ENCODE measurements around the gene C19orf25. TPM values are rescaled to one million over a fixed set of nuclear protein-coding genes. Genes with fewer than 3 reads are reported as not detected.

Gene C19orf25
- total RNA-seq, 1 donor from 2014 or later, result 41.9 TPM

DNA sequence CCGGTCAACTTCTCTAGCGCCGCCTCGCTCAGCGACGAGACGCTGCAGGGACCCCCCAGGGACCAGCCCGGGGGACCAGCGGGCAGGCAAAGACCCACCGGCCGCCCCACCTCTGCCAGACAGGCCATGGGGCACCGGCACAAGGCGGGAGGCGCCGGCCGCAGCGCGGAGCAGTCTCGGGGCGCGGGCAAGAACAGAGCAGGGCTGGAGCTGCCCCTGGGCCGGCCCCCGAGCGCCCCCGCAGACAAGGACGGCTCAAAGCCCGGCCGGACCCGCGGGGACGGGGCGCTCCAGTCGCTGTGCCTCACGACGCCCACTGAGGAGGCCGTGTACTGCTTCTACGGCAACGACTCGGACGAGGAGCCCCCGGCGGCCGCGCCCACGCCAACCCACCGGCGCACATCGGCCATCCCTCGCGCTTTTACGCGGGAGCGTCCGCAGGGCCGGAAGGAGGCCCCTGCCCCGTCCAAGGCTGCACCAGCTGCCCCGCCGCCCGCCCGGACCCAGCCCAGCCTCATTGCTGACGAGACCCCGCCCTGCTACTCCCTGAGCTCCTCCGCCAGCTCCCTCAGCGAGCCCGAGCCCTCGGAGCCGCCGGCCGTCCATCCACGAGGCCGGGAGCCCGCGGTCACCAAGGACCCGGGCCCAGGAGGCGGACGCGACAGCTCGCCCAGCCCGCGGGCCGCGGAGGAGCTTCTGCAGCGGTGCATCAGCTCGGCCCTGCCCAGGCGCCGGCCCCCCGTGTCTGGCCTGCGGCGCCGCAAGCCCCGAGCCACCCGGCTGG, 11.3 kb downstream of the C19orf25 start:
- no peak for DNase-seq (ENCODE audit: extremely low read depth, low read depth, low spot score)

DNA sequence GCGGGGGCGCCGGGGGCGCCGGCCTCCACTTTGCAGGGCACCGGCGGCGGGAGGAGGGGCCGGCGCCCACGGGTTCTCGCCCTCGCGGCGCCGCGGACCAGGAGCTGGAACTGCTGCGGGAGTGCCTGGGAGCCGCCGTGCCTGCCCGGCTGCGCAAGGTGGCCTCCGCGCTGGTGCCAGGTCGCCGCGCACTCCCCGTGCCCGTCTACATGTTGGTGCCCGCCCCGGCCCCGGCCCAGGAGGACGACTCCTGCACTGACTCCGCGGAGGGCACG, 11.9 kb downstream of the C19orf25 start:
- no peak for DNase-seq (ENCODE audit: extremely low read depth, low read depth, low spot score)

DNA sequence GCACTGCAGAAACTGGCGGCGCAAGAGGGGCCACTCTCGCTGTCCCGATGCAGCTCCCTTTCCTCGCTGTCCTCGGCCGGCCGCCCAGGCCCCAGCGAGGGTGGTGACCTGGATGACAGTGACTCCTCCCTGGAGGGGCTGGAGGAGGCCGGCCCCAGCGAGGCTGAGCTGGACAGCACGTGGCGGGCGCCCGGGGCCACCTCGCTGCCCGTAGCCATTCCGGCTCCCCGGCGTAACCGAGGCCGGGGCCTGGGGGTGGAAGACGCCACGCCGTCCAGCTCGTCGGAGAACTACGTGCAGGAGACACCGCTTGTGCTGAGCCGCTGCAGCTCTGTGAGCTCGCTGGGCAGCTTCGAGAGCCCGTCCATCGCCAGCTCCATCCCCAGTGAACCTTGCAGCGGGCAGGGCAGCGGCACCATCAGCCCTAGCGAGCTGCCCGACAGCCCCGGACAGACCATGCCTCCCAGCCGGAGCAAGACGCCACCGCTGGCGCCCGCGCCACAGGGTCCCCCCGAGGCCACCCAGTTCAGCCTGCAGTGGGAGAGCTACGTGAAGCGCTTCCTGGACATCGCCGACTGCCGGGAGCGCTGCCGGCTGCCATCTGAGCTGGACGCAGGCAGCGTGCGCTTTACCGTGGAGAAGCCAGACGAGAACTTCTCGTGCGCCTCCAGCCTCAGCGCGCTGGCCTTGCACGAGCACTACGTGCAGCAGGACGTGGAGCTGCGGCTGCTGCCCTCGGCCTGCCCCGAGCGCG, 12.4 kb downstream of the C19orf25 start:
- no peak for DNase-seq (ENCODE audit: extremely low read depth, low read depth, low spot score)

GRCh38 chr19:1466018-1466460, 13.0 kb downstream of the C19orf25 start:
- DNase-seq (ENCODE audit: extremely low read depth, low read depth, low spot score), result no peak

GRCh38 chr19:1465191-1466016, 13.6 kb downstream of the C19orf25 start:
- no peak for DNase-seq (ENCODE audit: extremely low read depth, low read depth, low spot score)

DNA sequence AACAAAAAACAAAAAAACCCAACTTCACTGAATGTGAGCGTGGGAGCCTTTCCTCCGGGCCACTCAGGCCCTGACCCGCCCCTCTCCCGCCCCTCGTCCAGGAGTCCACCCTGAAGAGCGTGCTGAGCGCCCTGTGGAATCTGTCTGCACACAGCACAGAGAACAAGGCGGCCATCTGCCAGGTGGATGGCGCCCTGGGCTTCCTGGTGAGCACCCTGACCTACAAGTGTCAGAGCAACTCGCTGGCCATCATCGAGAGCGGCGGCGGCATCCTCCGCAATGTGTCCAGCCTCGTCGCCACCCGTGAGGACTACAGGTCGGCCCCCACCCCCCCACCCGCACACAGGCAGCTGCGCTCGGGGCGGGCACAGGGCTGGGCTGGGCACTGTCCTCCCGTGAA, 17.2 kb downstream of the C19orf25 start:
- DNase-seq (ENCODE audit: extremely low read depth, low read depth, low spot score), result no peak

GRCh38 chr19:1460033-1460995, 18.7 kb downstream of the C19orf25 start:
- DNase-seq (ENCODE audit: extremely low read depth, low read depth, low spot score), result no peak

GRCh38 chr19:1459479-1459878, 19.5 kb downstream of the C19orf25 start:
- no peak for DNase-seq (ENCODE audit: extremely low read depth, low read depth, low spot score)

- no peak for DNase-seq (ENCODE audit: extremely low read depth, low read depth, low spot score)
Measured at GRCh38 chr19:1457892-1458291, 21.1 kb downstream of the C19orf25 start.

- DNase-seq (ENCODE audit: extremely low read depth, low read depth, low spot score), result no peak
Measured at GRCh38 chr19:1457031-1457739, 21.8 kb downstream of the C19orf25 start.

- no peak for DNase-seq (ENCODE audit: extremely low read depth, low read depth, low spot score)
Measured at GRCh38 chr19:1456121-1456900, 22.7 kb downstream of the C19orf25 start.

GRCh38 chr19:1455336-1456120, 23.5 kb downstream of the C19orf25 start:
- no peak for DNase-seq (ENCODE audit: extremely low read depth, low read depth, low spot score)

DNA sequence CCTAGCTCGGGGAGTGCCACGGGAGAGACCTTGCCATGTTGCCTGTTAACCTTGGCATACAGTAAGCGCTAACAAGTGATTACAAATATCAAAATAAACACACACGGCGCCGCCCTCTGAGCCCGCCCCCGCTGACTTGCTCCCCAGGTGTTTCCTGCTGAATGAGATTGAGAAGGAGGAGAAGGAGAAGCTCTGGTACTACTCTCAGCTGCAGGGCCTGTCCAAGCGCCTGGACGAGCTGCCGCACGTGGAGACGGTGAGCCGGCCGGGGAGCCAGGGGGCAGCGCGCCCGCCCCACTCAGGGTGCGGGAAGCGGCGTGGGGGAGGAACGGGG, 24.0 kb downstream of the C19orf25 start:
- DNase-seq (ENCODE audit: extremely low read depth, low read depth, low spot score), result no peak

DNA sequence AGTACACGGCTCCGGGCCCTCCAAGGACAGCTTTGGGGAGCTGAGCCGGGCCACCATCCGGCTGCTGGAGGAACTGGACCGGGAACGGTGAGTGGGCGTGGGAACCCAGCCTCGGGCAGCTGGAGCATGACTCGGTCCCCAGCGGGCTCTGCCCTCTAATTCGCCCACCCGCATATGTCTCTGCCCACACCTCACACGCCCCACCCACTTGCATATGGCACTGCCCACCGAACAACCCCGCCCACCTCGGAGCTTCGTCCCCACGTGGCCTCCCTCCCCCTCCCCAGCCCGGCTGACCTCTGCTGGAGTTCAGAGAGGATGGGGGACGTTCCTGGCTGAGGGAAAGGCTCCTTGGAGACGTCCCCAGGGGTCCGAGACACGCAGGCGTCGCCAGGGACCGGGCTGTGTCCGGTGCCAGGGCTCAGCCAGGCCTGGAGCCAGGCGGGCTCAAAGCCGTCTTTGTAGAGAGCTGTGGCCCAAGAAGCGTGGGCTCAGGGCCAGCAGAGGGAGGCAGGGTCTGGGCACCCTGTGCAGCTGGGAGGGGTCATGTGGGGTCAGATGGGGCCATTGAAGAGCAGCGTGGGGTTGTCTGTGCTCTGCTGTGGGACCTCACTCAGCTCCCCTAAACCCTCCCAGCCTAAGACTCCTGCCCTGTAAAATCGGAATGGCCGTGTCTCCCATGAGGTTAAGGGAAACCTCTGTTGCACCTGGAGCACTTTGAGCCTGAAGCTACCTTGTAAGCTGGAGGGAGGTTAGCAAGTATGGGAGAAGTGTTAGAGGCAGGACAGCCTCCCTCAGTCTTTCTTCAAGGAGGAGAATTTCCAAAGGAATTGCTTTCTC, 25.3 kb downstream of the C19orf25 start:
- no peak for DNase-seq (ENCODE audit: extremely low read depth, low read depth, low spot score)

DNA sequence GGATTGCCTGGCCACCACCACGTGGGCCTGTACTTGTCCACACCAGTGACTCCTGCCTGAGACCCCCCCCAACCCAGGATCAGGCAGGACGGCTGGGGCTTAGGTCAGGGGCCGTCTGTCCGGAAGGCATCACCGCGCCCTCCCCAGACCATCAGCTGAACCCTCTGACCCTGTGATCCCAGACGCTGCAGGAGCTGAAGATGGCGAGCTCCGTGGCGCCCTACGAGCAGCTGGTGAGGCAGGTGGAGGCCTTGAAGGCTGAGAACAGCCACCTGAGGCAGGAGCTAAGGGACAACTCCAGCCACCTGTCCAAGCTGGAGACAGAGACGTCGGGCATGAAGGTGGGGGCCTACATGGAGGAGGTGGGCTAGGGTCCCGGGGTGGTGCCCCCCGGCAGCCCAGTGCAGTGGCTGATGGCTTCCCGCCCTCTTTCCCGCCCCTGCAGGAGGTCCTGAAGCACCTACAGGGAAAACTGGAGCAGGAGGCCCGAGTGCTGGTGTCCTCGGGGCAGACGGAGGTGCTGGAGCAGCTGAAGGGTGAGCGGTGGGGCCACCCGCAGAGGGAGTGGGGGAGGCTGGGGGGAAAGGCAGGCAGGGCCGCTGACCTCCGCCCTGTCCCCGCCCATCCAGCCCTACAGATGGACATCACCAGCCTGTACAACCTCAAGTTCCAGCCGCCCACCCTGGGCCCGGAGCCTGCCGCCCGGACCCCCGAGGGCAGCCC, 26.1 kb downstream of the C19orf25 start:
- DNase-seq (ENCODE audit: extremely low read depth, low read depth, low spot score), result no peak

GRCh38 chr19:1451916-1452801, 26.9 kb downstream of the C19orf25 start:
- DNase-seq (ENCODE audit: extremely low read depth, low read depth, low spot score), result no peak
